Activated T-helper 1 cell treated with anti-CD3 and anti-CD28 coated beads, Interleukin-12 subunit alpha, Interleukin-12 subunit beta, Interleukin-2, Interleukin-4 antibody, amounts not matched to agents 30 ng/mL and 10 ng/mL and 1 ng/mL, durations not matched to agents 14 hours and 24 hours and 36 hours (primary cell): ENCODE data around the gene DDIT3. TPM values are rescaled to one million over a fixed set of nuclear protein-coding genes. Genes with fewer than 3 reads are reported as not detected.

ENCODE experiments used
- DNase-seq: peaks from one replicate; pipeline ENCODE4 v3.0.0; 2021; ENCODE audit warnings: low spot score
- H3K27ac Mint-ChIP-seq: one replicate; pipeline ENCODE4 v1.8.0; 2021; ENCODE audit warnings: mild to moderate bottlenecking, mixed read lengths
- H3K27me3 Mint-ChIP-seq: one replicate; pipeline ENCODE4 v1.8.0; 2022; ENCODE audit warnings: mild to moderate bottlenecking, moderate library complexity, mixed read lengths; ENCODE audit not compliant: insufficient read depth
- H3K36me3 Mint-ChIP-seq: one replicate; pipeline ENCODE4 v1.8.0; 2021; ENCODE audit warnings: low read depth, mixed read lengths
- H3K4me1 Mint-ChIP-seq: one replicate; pipeline ENCODE4 v1.8.0; 2021; ENCODE audit warnings: low read depth, mixed read lengths
- H3K4me3 Mint-ChIP-seq: one replicate; pipeline ENCODE4 v1.8.0; 2021; ENCODE audit warnings: mild to moderate bottlenecking, moderate library complexity, mixed read lengths
- H3K9me3 Mint-ChIP-seq: one replicate; pipeline ENCODE4 v1.8.0; 2021; ENCODE audit warnings: mixed read lengths
- intact Hi-C: fragments of 100-400 bp; cut with micrococcal nuclease; formaldehyde crosslinking; loops from one replicate; pipeline ENCODE4 v1.15.1; 2024
- total RNA-seq: library from RNA; stranded (reverse); gene quantifications from 2 replicates; pipeline ENCODE4 v1.2.3, GENCODE V29; 2022

The DDIT3 gene
- total RNA-seq, 1 donor from 2014 or later: 18.1 TPM

DNA sequence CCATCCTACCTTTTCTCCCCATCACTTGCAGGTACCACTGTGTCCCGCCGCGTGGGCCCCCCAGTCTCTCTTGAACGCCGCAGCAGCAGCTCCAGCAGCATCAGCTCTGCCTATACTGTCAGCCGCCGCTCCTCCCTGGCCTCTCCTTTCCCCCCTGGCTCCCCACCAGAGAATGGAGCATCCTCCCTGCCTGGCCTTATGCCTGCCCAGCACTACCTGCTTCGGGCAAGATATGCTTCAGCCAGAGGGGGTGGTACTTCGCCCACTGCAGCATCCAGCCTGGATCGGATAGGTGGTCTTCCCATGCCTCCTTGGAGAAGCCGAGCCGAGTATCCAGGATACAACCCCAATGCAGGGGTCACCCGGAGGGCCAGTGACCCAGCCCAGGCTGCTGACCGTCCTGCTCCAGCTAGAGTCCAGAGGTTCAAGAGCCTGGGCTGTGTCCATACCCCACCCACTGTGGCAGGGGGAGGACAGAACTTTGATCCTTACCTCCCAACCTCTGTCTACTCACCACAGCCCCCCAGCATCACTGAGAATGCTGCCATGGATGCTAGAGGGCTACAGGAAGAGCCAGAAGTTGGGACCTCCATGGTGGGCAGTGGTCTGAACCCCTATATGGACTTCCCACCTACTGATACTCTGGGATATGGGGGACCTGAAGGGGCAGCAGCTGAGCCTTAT is 49.9 kb downstream of the DDIT3 start:
- no peaks in the 10 kb centered on the region for H3K27me3 Mint-ChIP-seq
- H3K9me3 Mint-ChIP-seq: no peaks in the 10 kb centered on the region
- intact Hi-C loops: no loop called here
- no peak overlapping the region for H3K4me3 Mint-ChIP-seq
- DNase-seq: no peak
- peaks cover 17% of the 10 kb centered on the region for H3K4me1 Mint-ChIP-seq
- H3K27ac Mint-ChIP-seq: no peak overlapping the region
- peaks cover 44% of the 10 kb centered on the region for H3K36me3 Mint-ChIP-seq

GRCh38 chr12:57469296-57470164 is 50.8 kb downstream of the DDIT3 start:
- Mint-ChIP-seq H3K27ac (no peak overlapping the region), H3K27me3 (no peaks in the 10 kb centered on the region), H3K4me1 (peaks cover 19% of the 10 kb centered on the region), H3K4me3 (no peak overlapping the region), H3K9me3 (no peaks in the 10 kb centered on the region), H3K36me3 (peaks cover 40% of the 10 kb centered on the region)
- intact Hi-C loops: no loop called here
- DNase-seq: no peak

- peaks cover 28% of the 10 kb centered on the region for H3K36me3 Mint-ChIP-seq
- intact Hi-C loops: no loop called here
- peaks cover 20% of the 10 kb centered on the region for H3K4me1 Mint-ChIP-seq
- no peak overlapping the region for H3K27ac Mint-ChIP-seq
- peaks cover 2% of the 10 kb centered on the region for H3K27me3 Mint-ChIP-seq
- H3K9me3 Mint-ChIP-seq: no peaks in the 10 kb centered on the region
- H3K4me3 Mint-ChIP-seq: no peak overlapping the region
- DNase-seq: no peak
Measured at GRCh38 chr12:57467915-57468314, 52.4 kb downstream of the DDIT3 start.

GRCh38 chr12:57467212-57467874 is 53.0 kb downstream of the DDIT3 start:
- Mint-ChIP-seq H3K27ac (no peak overlapping the region), H3K36me3 (peaks cover 22% of the 10 kb centered on the region), H3K27me3 (peaks cover 2% of the 10 kb centered on the region), H3K9me3 (no peaks in the 10 kb centered on the region), H3K4me1 (peaks cover 26% of the 10 kb centered on the region), H3K4me3 (no peak overlapping the region)
- intact Hi-C loops: no loop called here
- DNase-seq: no peak

Other genes starting within 250 kb of the DDIT3 start
- gene R3HDM2, start 89.5 kb downstream of the DDIT3 start, total RNA-seq: 39.0 and 44.6 TPM in 2 replicates
- 0.15 TPM in 1 of 2 replicates, not detected in the other for gene INHBC, start 85.7 kb downstream of the DDIT3 start, total RNA-seq
- gene INHBE, start 65.2 kb downstream of the DDIT3 start, total RNA-seq: 0.22 and 0.41 TPM in 2 replicates
- gene GLI1, start 60.7 kb downstream of the DDIT3 start, total RNA-seq: 1.5 and 2.5 TPM in 2 replicates
- gene ARHGAP9, start 40.6 kb downstream of the DDIT3 start, total RNA-seq: 102 TPM in 2 replicates
- gene MARS1, start 32.4 kb downstream of the DDIT3 start, total RNA-seq: 283 and 318 TPM in 2 replicates
- 63.3 and 66.8 TPM in 2 replicates for gene MBD6, start 2.3 kb upstream of the DDIT3 start, total RNA-seq
- gene DCTN2, start 26.7 kb upstream of the DDIT3 start, total RNA-seq: 78.6 and 83.5 TPM in 2 replicates
- 2.4 TPM in 2 replicates for gene KIF5A, start 29.5 kb upstream of the DDIT3 start, total RNA-seq
- 22.8 and 25.7 TPM in 2 replicates for gene PIP4K2C, start 70.7 kb upstream of the DDIT3 start, total RNA-seq
- 16.8 and 18.5 TPM in 2 replicates for gene DTX3, start 84.3 kb upstream of the DDIT3 start, total RNA-seq
- gene ARHGEF25, start 90.9 kb upstream of the DDIT3 start, total RNA-seq: 0.60 and 1.5 TPM in 2 replicates
- gene B4GALNT1, start 112.7 kb upstream of the DDIT3 start, total RNA-seq: 4.4 and 4.6 TPM in 2 replicates
- 99.6 and 100.0 TPM in 2 replicates for gene OS9, start 173.6 kb upstream of the DDIT3 start, total RNA-seq
- gene AGAP2, start 218.2 kb upstream of the DDIT3 start, total RNA-seq: 31.5 and 33.4 TPM in 2 replicates
- gene TSPAN31, start 224.5 kb upstream of the DDIT3 start, total RNA-seq: 24.0 and 24.5 TPM in 2 replicates
- 218 and 227 TPM in 2 replicates for gene CDK4, start 231.8 kb upstream of the DDIT3 start, total RNA-seq
- 21.2 and 21.8 TPM in 2 replicates for gene MARCHF9, start 234.6 kb upstream of the DDIT3 start, total RNA-seq
- gene CYP27B1, start 246.6 kb upstream of the DDIT3 start, total RNA-seq: 9.0 and 9.9 TPM in 2 replicates